HUES64 (cell line): ENCODE data around the gene PI4KA.
"Not testable (repeated sequence)": the region's sequence is repeated elsewhere in the genome, so short reads cannot be mapped to it uniquely, and the experiment has no call there.

Experiments
- H3K27ac ChIP-seq: 2 replicates; pipeline ENCODE4 v1.7.0; 2013; ENCODE audit warnings: low read depth, low read length, inconsistent platforms
- H3K27me3 ChIP-seq: 2 replicates; pipeline ENCODE4 v1.6.1; 2013; ENCODE audit warnings: mild to moderate bottlenecking, low read length; ENCODE audit not compliant: insufficient read depth
- H3K36me3 ChIP-seq: 2 replicates; pipeline ENCODE4 v1.6.1; 2013; ENCODE audit warnings: mild to moderate bottlenecking, low read length; ENCODE audit not compliant: insufficient read depth
- H3K4me1 ChIP-seq: 2 replicates; pipeline ENCODE4 v1.6.1; 2013; ENCODE audit warnings: mild to moderate bottlenecking, low read length, moderate library complexity; ENCODE audit not compliant: insufficient read depth
- H3K4me3 ChIP-seq: 2 replicates; pipeline ENCODE4 v1.5.1; 2013; ENCODE audit warnings: mild to moderate bottlenecking, low read length, moderate library complexity
- H3K9ac ChIP-seq: 2 replicates; pipeline ENCODE4 v1.6.1; 2013; ENCODE audit warnings: mild to moderate bottlenecking, low read depth, low read length
- H3K9me3 ChIP-seq: 2 replicates; pipeline ENCODE4 v1.6.1; 2013; ENCODE audit warnings: low read depth, low read length; ENCODE audit not compliant: insufficient read depth
- WGBS: fragments of 150-250, 120-280 bp; methylation state at CpG from one replicate; pipeline ENCODE4 v1.1.7; 2013; ENCODE audit warnings: missing lambda C conversion rate; 5-methylcytosine and 5-hydroxymethylcytosine counted together

Gene PI4KA

GRCh38 chr22:20825216-20825615, 33.4 kb downstream of the PI4KA start:
- H3K27ac ChIP-seq, H3K4me1 ChIP-seq, H3K4me3 ChIP-seq, H3K27me3 ChIP-seq, H3K9me3 ChIP-seq, H3K9ac ChIP-seq: not testable (repeated sequence)
- 93% methylated on average over 4 of the region's 4 CpGs for WGBS
- H3K36me3 ChIP-seq, result peaks cover 12% of the 10 kb centered on the region; the same call in 1 of the 2 replicates

GRCh38 chr22:20823264-20823663, 35.3 kb downstream of the PI4KA start:
- no peak overlapping the region for H3K9ac ChIP-seq
- no peaks in the 10 kb centered on the region for H3K27me3 ChIP-seq
- WGBS, result no CpG with 5 or more reads among the region's 1 CpG
- H3K9me3 ChIP-seq, result no peaks in the 10 kb centered on the region
- no peak overlapping the region for H3K27ac ChIP-seq
- peaks cover 30% of the 10 kb centered on the region for H3K36me3 ChIP-seq
- H3K4me1 ChIP-seq, result no peaks in the 10 kb centered on the region
- H3K4me3 ChIP-seq, result no peak overlapping the region

- WGBS, result 94% methylated on average over 5 of the region's 5 CpGs
- no peaks in the 10 kb centered on the region for H3K9me3 ChIP-seq
- no peak overlapping the region for H3K4me3 ChIP-seq
- peaks cover 34% of the 10 kb centered on the region for H3K36me3 ChIP-seq
- H3K4me1 ChIP-seq, result no peaks in the 10 kb centered on the region
- no peak overlapping the region for H3K9ac ChIP-seq
- no peak overlapping the region for H3K27ac ChIP-seq
- no peaks in the 10 kb centered on the region for H3K27me3 ChIP-seq
Measured at GRCh38 chr22:20822240-20822639, 36.4 kb downstream of the PI4KA start.

- H3K27me3 ChIP-seq, H3K9ac ChIP-seq, H3K4me3 ChIP-seq, H3K4me1 ChIP-seq, H3K27ac ChIP-seq, H3K9me3 ChIP-seq: not testable (repeated sequence)
- 97% methylated on average over 8 of the region's 8 CpGs for WGBS
- peaks cover 36% of the 10 kb centered on the region for H3K36me3 ChIP-seq
Measured at GRCh38 chr22:20821717-20822239, 36.8 kb downstream of the PI4KA start.

- Histone ChIP-seq H3K4me3 (no peak overlapping the region), H3K36me3 (peaks cover 36% of the 10 kb centered on the region), H3K27ac (no peak overlapping the region), H3K4me1 (no peaks in the 10 kb centered on the region), H3K9ac (no peak overlapping the region), H3K27me3 (no peaks in the 10 kb centered on the region), H3K9me3 (no peaks in the 10 kb centered on the region)
- WGBS, result 95% methylated on average over 9 of the region's 9 CpGs
Measured at GRCh38 chr22:20819471-20819870, 39.1 kb downstream of the PI4KA start.

- no peak overlapping the region for H3K4me3 ChIP-seq
- H3K27me3 ChIP-seq, result no peaks in the 10 kb centered on the region
- H3K27ac ChIP-seq, result no peak overlapping the region
- no peak overlapping the region for H3K9ac ChIP-seq
- H3K4me1 ChIP-seq, result no peaks in the 10 kb centered on the region
- H3K36me3 ChIP-seq, result peaks cover 35% of the 10 kb centered on the region
- 98% methylated on average over 3 of the region's 3 CpGs for WGBS
- H3K9me3 ChIP-seq, result no peaks in the 10 kb centered on the region
Measured at GRCh38 chr22:20818471-20818870, 40.1 kb downstream of the PI4KA start.

- Histone ChIP-seq H3K27me3 (no peaks in the 10 kb centered on the region), H3K4me3 (no peak overlapping the region)
- WGBS, result 95% methylated on average over 6 of the region's 6 CpGs
Measured at GRCh38 chr22:20816559-20816958, 42.1 kb downstream of the PI4KA start.

GRCh38 chr22:20815477-20816050, 43.0 kb downstream of the PI4KA start:
- WGBS, result 95% methylated on average over 9 of the region's 9 CpGs
- no peaks in the 10 kb centered on the region for H3K9me3 ChIP-seq
- no peak overlapping the region for H3K27ac ChIP-seq
- H3K27me3 ChIP-seq, result no peaks in the 10 kb centered on the region
- no peak overlapping the region for H3K4me3 ChIP-seq
- no peaks in the 10 kb centered on the region for H3K4me1 ChIP-seq
- H3K9ac ChIP-seq, result no peak overlapping the region
- H3K36me3 ChIP-seq, result peaks cover 31% of the 10 kb centered on the region

More at GRCh38 chr22:20816559-20816958, 42.1 kb downstream of the PI4KA start:
- Histone ChIP-seq H3K9me3 (no peaks in the 10 kb centered on the region), H3K27ac (no peak overlapping the region), H3K9ac (no peak overlapping the region), H3K4me1 (no peaks in the 10 kb centered on the region), H3K36me3 (peaks cover 31% of the 10 kb centered on the region)

- no peaks in the 10 kb centered on the region for H3K9me3 ChIP-seq
- no peak overlapping the region for H3K9ac ChIP-seq
- 95% methylated on average over 4 of the region's 5 CpGs for WGBS
- no peak overlapping the region for H3K4me3 ChIP-seq
- peaks cover 26% of the 10 kb centered on the region for H3K36me3 ChIP-seq
- H3K4me1 ChIP-seq, result no peaks in the 10 kb centered on the region
- no peaks in the 10 kb centered on the region for H3K27me3 ChIP-seq
- no peak overlapping the region for H3K27ac ChIP-seq
Measured at GRCh38 chr22:20814221-20814808, 44.3 kb downstream of the PI4KA start.

GRCh38 chr22:20813056-20813455, 45.6 kb downstream of the PI4KA start:
- H3K9ac ChIP-seq, result no peak overlapping the region
- peaks cover 19% of the 10 kb centered on the region for H3K36me3 ChIP-seq
- no peak overlapping the region for H3K27ac ChIP-seq
- no peaks in the 10 kb centered on the region for H3K27me3 ChIP-seq
- H3K9me3 ChIP-seq, result no peaks in the 10 kb centered on the region
- 96% methylated on average over 4 of the region's 4 CpGs for WGBS
- H3K4me1 ChIP-seq, result no peaks in the 10 kb centered on the region
- H3K4me3 ChIP-seq, result no peak overlapping the region

GRCh38 chr22:20811971-20812660, 46.5 kb downstream of the PI4KA start:
- Histone ChIP-seq H3K27ac (no peak overlapping the region), H3K36me3 (peaks cover 18% of the 10 kb centered on the region), H3K27me3 (no peaks in the 10 kb centered on the region), H3K9me3 (no peaks in the 10 kb centered on the region), H3K4me3 (no peak overlapping the region), H3K9ac (no peak overlapping the region), H3K4me1 (no peaks in the 10 kb centered on the region)
- 96% methylated on average over 3 of the region's 5 CpGs for WGBS
